IMR-90 (cell line): ENCODE data around the gene ITGA6. TPM values are rescaled to one million over a fixed set of nuclear protein-coding genes. Genes with fewer than 3 reads are reported as not detected.

Experiments used
- ATAC-seq: fragments of 200-7000 bp; cut with Tn5 transposase; 2 replicates; pipeline ENCODE4 v1.9.1; 2020; ENCODE audit warnings: low read depth, mild to moderate bottlenecking, moderate library complexity
- BruUV-seq: library from RNA; stranded (reverse); fragments of 400-500 nt; replicated peaks from 2 replicates; lab custom pipeline; 2021; lab: Mats Ljungman, UMichigan
- CTCF ChIA-PET: fragments of 300-600 bp; formaldehyde crosslinking; extraction: SDS; loops from one replicate; lab custom pipeline; 2021; ENCODE audit warnings: antibody characterized with exemption; lab: Yijun Ruan, JAX
- POLR2A ChIA-PET: fragments of 300-600 bp; sonication (Branson Sonifier 250); formaldehyde crosslinking; loops from one replicate; lab custom pipeline; 2022; ENCODE audit warnings: antibody characterized with exemption; ENCODE audit not compliant: unreplicated experiment; lab: Charles Lee
- DNase-seq: peaks from one replicate; pipeline ENCODE4 v3.0.0; 2013
- H2AFZ ChIP-seq: replicated peaks from 2 replicates; pipeline ENCODE3; 2013; ENCODE audit warnings: low read length, mild to moderate bottlenecking; ENCODE audit not compliant: poor library complexity
- H2AK5ac ChIP-seq: 2 replicates; pipeline ENCODE4 v1.6.1; 2013; ENCODE audit warnings: low read depth, low read length, inconsistent platforms
- H2AK9ac ChIP-seq: replicated peaks from 2 replicates; pipeline ENCODE3; 2013; ENCODE audit warnings: mild to moderate bottlenecking, low read depth, low read length, moderate library complexity; ENCODE audit not compliant: poor library complexity
- H2BK120ac ChIP-seq: 2 replicates; pipeline ENCODE4 v1.6.1; 2013; ENCODE audit warnings: low read depth, low read length, inconsistent platforms
- H2BK15ac ChIP-seq: 3 replicates; pipeline ENCODE4 v1.6.1; 2013; ENCODE audit warnings: low read depth, low read length, inconsistent platforms
- H2BK20ac ChIP-seq: 2 replicates; pipeline ENCODE4 v1.6.1; 2013; ENCODE audit warnings: low read depth, mild to moderate bottlenecking, inconsistent platforms, low read length, moderate library complexity
- H2BK5ac ChIP-seq: 2 replicates; pipeline ENCODE4 v1.6.1; 2013; ENCODE audit warnings: mild to moderate bottlenecking, low read depth, low read length, inconsistent platforms; ENCODE audit not compliant: poor library complexity, severe bottlenecking
- H3K14ac ChIP-seq: replicated peaks from 2 replicates; pipeline ENCODE4 v1.6.1; 2013; ENCODE audit warnings: low read depth, low read length, inconsistent platforms
- H3K18ac ChIP-seq: 2 replicates; pipeline ENCODE4 v1.6.1; 2013; ENCODE audit warnings: low read depth, low read length, control low read depth
- H3K23ac ChIP-seq: 2 replicates; pipeline ENCODE4 v1.6.1; 2013; ENCODE audit warnings: low read depth, low read length, inconsistent platforms
- H3K27ac ChIP-seq: 2 replicates; pipeline ENCODE4 v1.5.1; 2013; ENCODE audit warnings: mild to moderate bottlenecking, control low read depth, low read length; ENCODE audit not compliant: insufficient read depth
- H3K27me3 ChIP-seq: 2 replicates; pipeline ENCODE4 v1.6.1; 2013; ENCODE audit warnings: low read length; ENCODE audit not compliant: control insufficient read depth, insufficient read depth
- H3K36me3 ChIP-seq: 2 replicates; pipeline ENCODE4 v1.6.1; 2013; ENCODE audit warnings: low read length, mixed read lengths; ENCODE audit not compliant: control insufficient read depth, insufficient read depth
- H3K4ac ChIP-seq: 2 replicates; pipeline ENCODE4 v1.6.1; 2013; ENCODE audit warnings: low read depth, low read length, inconsistent platforms
- H3K4me1 ChIP-seq: 2 replicates; pipeline ENCODE4 v1.6.1; 2013; ENCODE audit warnings: low read length, mixed read lengths; ENCODE audit not compliant: control insufficient read depth, insufficient read depth
- H3K4me2 ChIP-seq: 2 replicates; pipeline ENCODE4 v1.6.1; 2013; ENCODE audit warnings: low read depth, mild to moderate bottlenecking, control low read depth, low read length, moderate library complexity
- H3K4me3 ChIP-seq: 2 replicates; pipeline ENCODE4 v1.5.1; 2013; ENCODE audit warnings: low read depth, mild to moderate bottlenecking, control low read depth, low read length, moderate library complexity; ENCODE audit not compliant: insufficient read depth
- H3K56ac ChIP-seq: 2 replicates; pipeline ENCODE4 v1.6.1; 2013; ENCODE audit warnings: low read length, inconsistent platforms; ENCODE audit not compliant: insufficient read depth; ENCODE audit errors: extremely low read depth
- H3K79me1 ChIP-seq, 2 experiments: 2 replicates each; pipeline ENCODE4 v1.6.1; 2013; ENCODE audit warnings: low read length in 2 of 2, inconsistent platforms in 1 of 2, low read depth in 1 of 2
- H3K9ac ChIP-seq: 2 replicates; pipeline ENCODE4 v1.6.1; 2013; ENCODE audit warnings: low read depth, low read length, control low read depth
- H3K9me1 ChIP-seq: 2 replicates; pipeline ENCODE4 v1.6.1; 2013; ENCODE audit warnings: low read length, inconsistent platforms; ENCODE audit not compliant: insufficient read depth
- H3K9me3 ChIP-seq: 2 replicates; pipeline ENCODE4 v1.6.1; 2013; ENCODE audit warnings: low read length; ENCODE audit not compliant: control insufficient read depth, insufficient read depth
- H4K20me1 ChIP-seq: 2 replicates; pipeline ENCODE4 v1.6.1; 2013; ENCODE audit warnings: low read length, inconsistent platforms; ENCODE audit not compliant: insufficient read depth
- H4K5ac ChIP-seq: 2 replicates; pipeline ENCODE4 v1.6.1; 2013; ENCODE audit warnings: mild to moderate bottlenecking, low read depth, low read length, control low read depth
- H4K8ac ChIP-seq, 2 experiments: 2 replicates each; pipeline ENCODE4 v1.6.1; 2013; ENCODE audit warnings: low read depth in 2 of 2, low read length in 2 of 2, control low read depth in 1 of 2, inconsistent platforms in 1 of 2
- H4K91ac ChIP-seq: 2 replicates; pipeline ENCODE4 v1.6.1; 2013; ENCODE audit warnings: low read depth, low read length, inconsistent platforms; ENCODE audit not compliant: insufficient read depth
- CEBPB ChIP-seq: IDR thresholded peaks from 2 replicates; pipeline ENCODE4 v1.6.1; 2012; ENCODE audit warnings: low read depth, low read length, improper control_type of control experiment
- CHD1 ChIP-seq: IDR thresholded peaks from 2 replicates; pipeline ENCODE4 v1.6.1; 2012; ENCODE audit warnings: low read depth, low read length, improper control_type of control experiment
- FOS ChIP-seq: fragments of 150-350 bp; IDR thresholded peaks from 2 replicates; pipeline ENCODE4 v1.6.1; 2016; ENCODE audit warnings: low read depth, low read length
- MAZ ChIP-seq: IDR thresholded peaks from 2 replicates; pipeline ENCODE4 v1.6.1; 2012; ENCODE audit warnings: low read depth, mild to moderate bottlenecking, low read length, improper control_type of control experiment, moderate library complexity, borderline replicate concordance
- MXI1 ChIP-seq: IDR thresholded peaks from 2 replicates; pipeline ENCODE4 v1.6.1; 2012; ENCODE audit warnings: low read depth, mild to moderate bottlenecking, low read length, moderate library complexity, borderline replicate concordance
- NFE2L2 ChIP-seq: fragments of 150-350 bp; IDR thresholded peaks from 2 replicates; pipeline ENCODE4 v1.6.1; 2016; ENCODE audit warnings: low read depth, mild to moderate bottlenecking, low read length
- POLR2A ChIP-seq: IDR thresholded peaks from 2 replicates; pipeline ENCODE4 v1.6.1; 2012; ENCODE audit warnings: mild to moderate bottlenecking, low read depth, low read length
- RAD21 ChIP-seq: IDR thresholded peaks from 2 replicates; pipeline ENCODE4 v1.6.1; 2012; ENCODE audit warnings: low read length, improper control_type of control experiment
- RFX5 ChIP-seq: IDR thresholded peaks from 2 replicates; pipeline ENCODE4 v1.8.0; 2012; ENCODE audit warnings: low read depth, mild to moderate bottlenecking, low read length, moderate library complexity
- SMC3 ChIP-seq: fragments of 150-350 bp; IDR thresholded peaks from 2 replicates; pipeline ENCODE4 v1.6.1; 2016; ENCODE audit warnings: low read depth, mild to moderate bottlenecking, antibody characterized with exemption, low read length, moderate library complexity
- WGBS, 2 experiments: methylation state at CpG; one replicate each; pipeline versions ENCODE4 v1.1.5 to v1.1.7; 2013; ENCODE audit warnings: missing lambda C conversion rate in 2 of 2; ENCODE audit not compliant: insufficient read length in 1 of 2; ENCODE audit errors: extremely low coverage in 2 of 2; 5-methylcytosine and 5-hydroxymethylcytosine counted together
- dilution Hi-C: fragments of 300-500 bp; cut with HindIII; formaldehyde crosslinking; loops from one replicate; pipeline ENCODE4 v1.14.3; 2018; ENCODE audit warnings: low sequenced_read_pairs; ENCODE audit not compliant: unreplicated experiment
- in situ Hi-C: fragments of 300-500 bp; cut with MboI; formaldehyde crosslinking; loops from 3 replicates; pipeline ENCODE4 v1.14.3; 2019; ENCODE audit warnings: low sequenced_read_pairs, inconsistent platforms, mixed read lengths
- intact Hi-C: fragments of 100-400 bp; cut with micrococcal nuclease; formaldehyde crosslinking; loops from 2 replicates; pipeline ENCODE4 v1.10.0; 2022
- polyA plus RNA-seq, 3 experiments: library from polyadenylated mRNA; depleted of rRNA; stranded (reverse); fragments of >200 nt; gene quantifications; 2 replicates each; pipeline ENCODE4 v1.2.3, GENCODE V29; 2012; ENCODE audit warnings: low replicate concordance in 1 of 3
- total RNA-seq: library from RNA; depleted of rRNA; stranded (reverse); fragments of >200 nt; gene quantifications from 2 replicates; pipeline ENCODE4 v1.2.3, GENCODE V29; 2012
- TF ChIP-seq, protein P1 (sequence below): fragments of 150-350 bp; IDR thresholded peaks from 2 replicates; pipeline ENCODE4 v1.6.1; 2016; ENCODE audit warnings: low read depth, mild to moderate bottlenecking, low read length, moderate library complexity, borderline replicate concordance
- TF ChIP-seq, protein P2 (sequence below): fragments of 150-350 bp; IDR thresholded peaks from 2 replicates; pipeline ENCODE4 v1.6.1; 2017; ENCODE audit warnings: mild to moderate bottlenecking, antibody characterized with exemption, low read length, low read depth

ITGA6 gene
- total and polyA plus RNA-seq, 2 of the 4 experiments (the other 2 are of a cell fraction) = 12.5 to 43.9 TPM

DNA sequence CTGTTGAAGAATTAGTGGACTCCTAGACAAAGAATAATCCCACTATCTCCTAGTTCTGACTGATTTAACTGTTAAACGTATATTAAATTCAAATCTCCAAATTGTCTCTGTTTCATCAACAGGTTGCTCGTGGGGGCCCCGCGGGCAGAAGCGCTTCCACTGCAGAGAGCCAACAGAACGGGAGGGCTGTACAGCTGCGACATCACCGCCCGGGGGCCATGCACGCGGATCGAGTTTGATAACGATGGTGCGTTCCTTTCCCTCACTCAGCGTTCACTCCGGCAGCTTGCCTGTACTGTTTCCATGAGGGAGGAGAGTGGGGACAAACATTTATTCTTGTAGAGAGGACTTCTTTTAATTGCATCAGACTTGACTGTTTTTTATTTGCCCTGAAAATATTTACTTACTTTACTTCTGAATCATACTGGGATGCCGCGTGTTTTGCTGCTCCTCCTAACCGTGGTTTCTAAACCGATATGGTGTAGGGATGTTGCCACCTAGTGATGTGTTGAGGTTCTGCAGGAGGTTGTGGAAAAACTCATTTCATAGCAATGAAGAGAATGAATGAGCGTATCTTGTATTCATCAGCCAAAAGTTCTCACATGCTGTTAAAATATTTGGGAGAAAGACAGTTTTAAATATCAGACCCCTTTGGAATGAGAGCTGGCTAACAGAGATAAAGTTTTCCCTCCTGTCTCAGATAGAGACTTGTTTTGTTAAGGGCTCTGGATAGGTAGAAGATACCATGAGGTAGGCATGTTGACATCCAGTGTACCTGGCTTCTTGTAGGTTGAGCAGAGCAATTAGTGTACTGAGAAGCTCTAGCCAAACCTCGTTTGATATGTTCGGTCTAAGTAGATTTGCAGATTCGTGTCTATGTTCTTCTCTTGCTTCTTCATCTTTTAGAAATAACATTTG, 38.3 kb downstream of the ITGA6 start:
- in situ Hi-C loops (loop anchor here (10.0 to 25.0 kb wide), 3 partner anchors 653 to 891 kb away; no protein-coding TSS in a partner anchor), intact Hi-C loops (loop anchor here (1.0 to 10.0 kb wide), 8 partner anchors 245 to 1491 kb away; partner anchors contain the start of gene DLX2), dilution Hi-C loops (no loop called here)
- H2BK5ac ChIP-seq = peak overlapping the region; percentile 0
- ATAC-seq = peak; percentile 91
- BruUV-seq = no TSS peak
- H3K4me1 ChIP-seq = peaks cover 6% of the 10 kb centered on the region
- peak overlapping the region; percentile 12; the same call in 1 of the 2 replicates for H2BK20ac ChIP-seq
- H2AK9ac ChIP-seq = peak overlapping the region; percentile 28
- H3K4me2 ChIP-seq = peak overlapping the region; percentile 94
- no peak overlapping the region for H2AK5ac ChIP-seq
- no peaks in the 10 kb centered on the region for H4K20me1 ChIP-seq
- H4K5ac ChIP-seq = no peak overlapping the region
- peak overlapping the region; percentile 73; the same call in 1 of the 2 replicates for H3K14ac ChIP-seq
- no peak overlapping the region for H3K18ac ChIP-seq
- peaks cover 2% of the 10 kb centered on the region; the same call in 1 of the 2 replicates for H3K36me3 ChIP-seq
- peak overlapping the region; percentile 70 for H2AFZ ChIP-seq
- peak overlapping the region; percentile 46 for H3K4me3 ChIP-seq
- peaks cover 5% of the 10 kb centered on the region; the same call in 1 of the 2 replicates for H3K9me1 ChIP-seq
- peak overlapping the region; percentile 44 for H3K27ac ChIP-seq
- no peak overlapping the region for H3K56ac ChIP-seq
- H4K91ac ChIP-seq = no peak overlapping the region
- POLR2A ChIA-PET = no interaction called here
- no peaks in the 10 kb centered on the region for H3K27me3 ChIP-seq
- H3K9me3 ChIP-seq = no peaks in the 10 kb centered on the region
- H2BK15ac ChIP-seq = no peak overlapping the region
- H2BK120ac ChIP-seq = peak overlapping the region; percentile 37
- peaks cover 22 to 36% of the 10 kb centered on the region in 2 experiments; a peak in 3 of 4 replicates for H3K79me1 ChIP-seq
- DNase-seq = peak; percentile 89
- H3K23ac ChIP-seq = no peak overlapping the region
- peak overlapping the region; percentile 39; the same call in 1 of the 2 replicates for H3K9ac ChIP-seq
- WGBS, 2 experiments = no CpG with 5 or more reads among the region's 24 CpGs
- peak overlapping the region; percentile 62 for H3K4ac ChIP-seq
- CTCF ChIA-PET = interaction anchor here (0.6 to 2.3 kb wide), 9 partner anchors 15 to 295 kb away, joined by 3 to 8 read pairs (median 4); no protein-coding TSS in a partner anchor
- H4K8ac ChIP-seq = peak overlapping the region in 1 of 2 experiments; percentile 14; a peak in 1 of 4 replicates
- TF ChIP-seq SMC3 (peak; percentile 91), CEBPB (peak; percentile 61; the same call in 1 of the 2 replicates), POLR2A (0 out of 2 replicates have a peak, but pooled peaks have one; percentile 39), NFE2L2 (no peak), CHD1 (no peak; the same call in 1 of the 2 replicates), RFX5 (no peak), RAD21 (peak; percentile 97), MXI1 (peak; percentile 69; the same call in 1 of the 2 replicates), FOS (no peak), MAZ (no peak)
- TF ChIP-seq, protein P1, sequence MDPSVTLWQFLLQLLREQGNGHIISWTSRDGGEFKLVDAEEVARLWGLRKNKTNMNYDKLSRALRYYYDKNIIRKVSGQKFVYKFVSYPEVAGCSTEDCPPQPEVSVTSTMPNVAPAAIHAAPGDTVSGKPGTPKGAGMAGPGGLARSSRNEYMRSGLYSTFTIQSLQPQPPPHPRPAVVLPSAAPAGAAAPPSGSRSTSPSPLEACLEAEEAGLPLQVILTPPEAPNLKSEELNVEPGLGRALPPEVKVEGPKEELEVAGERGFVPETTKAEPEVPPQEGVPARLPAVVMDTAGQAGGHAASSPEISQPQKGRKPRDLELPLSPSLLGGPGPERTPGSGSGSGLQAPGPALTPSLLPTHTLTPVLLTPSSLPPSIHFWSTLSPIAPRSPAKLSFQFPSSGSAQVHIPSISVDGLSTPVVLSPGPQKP = no peak
- TF ChIP-seq, protein P2, sequence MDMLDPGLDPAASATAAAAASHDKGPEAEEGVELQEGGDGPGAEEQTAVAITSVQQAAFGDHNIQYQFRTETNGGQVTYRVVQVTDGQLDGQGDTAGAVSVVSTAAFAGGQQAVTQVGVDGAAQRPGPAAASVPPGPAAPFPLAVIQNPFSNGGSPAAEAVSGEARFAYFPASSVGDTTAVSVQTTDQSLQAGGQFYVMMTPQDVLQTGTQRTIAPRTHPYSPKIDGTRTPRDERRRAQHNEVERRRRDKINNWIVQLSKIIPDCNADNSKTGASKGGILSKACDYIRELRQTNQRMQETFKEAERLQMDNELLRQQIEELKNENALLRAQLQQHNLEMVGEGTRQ = no peak
